NCI-H1417 (cell line): ENCODE results near the gene DISP3.

Source experiments
- DNase-seq, 3 experiments: peaks; one replicate each; lab custom pipeline; 2025; lab: John Stamatoyannopoulos, UW

The DISP3 gene

DNA sequence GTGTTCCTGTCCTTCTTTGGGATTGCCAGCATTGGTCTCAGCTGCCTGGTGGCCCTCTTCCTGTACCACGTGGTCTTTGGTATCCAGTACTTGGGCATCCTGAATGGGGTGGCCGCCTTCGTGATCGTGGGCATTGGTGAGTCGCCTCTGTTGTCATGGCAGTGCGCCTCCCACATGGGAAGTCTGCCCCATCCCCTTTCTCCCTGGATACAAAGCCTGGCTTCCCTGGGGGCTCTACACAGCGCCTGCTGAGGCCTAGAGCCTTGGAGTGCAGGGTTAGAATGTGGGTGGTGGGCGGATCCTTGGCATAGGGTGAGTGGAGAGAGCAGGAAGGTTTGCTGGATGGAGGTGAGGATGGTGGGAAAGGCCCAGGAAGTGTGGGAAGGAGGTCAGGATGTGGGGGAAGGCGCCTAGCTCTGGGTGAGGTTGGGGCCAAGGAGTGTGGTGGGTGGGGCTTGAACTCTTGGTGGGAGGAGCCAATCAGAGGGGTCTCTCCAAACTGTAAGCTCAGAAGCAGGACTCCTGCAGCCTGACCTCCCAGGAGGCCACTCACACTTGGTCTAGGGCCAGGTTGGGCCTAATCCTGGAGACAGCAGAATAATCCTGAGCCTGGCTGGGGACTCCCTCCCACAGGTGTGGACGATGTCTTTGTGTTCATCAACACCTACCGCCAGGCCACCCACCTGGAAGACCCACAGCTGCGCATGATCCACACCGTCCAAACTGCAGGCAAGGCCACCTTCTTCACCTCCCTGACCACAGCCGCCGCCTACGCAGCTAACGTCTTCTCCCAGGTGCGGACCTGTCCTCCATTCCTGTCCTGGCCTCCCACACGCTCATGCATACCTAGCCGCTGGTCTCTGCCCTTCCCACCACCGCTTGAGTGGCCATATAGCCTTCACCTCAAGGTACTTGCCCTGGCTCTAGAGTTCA, 36.7 kb downstream of the DISP3 start:
- DNase-seq, result no peak

DNA sequence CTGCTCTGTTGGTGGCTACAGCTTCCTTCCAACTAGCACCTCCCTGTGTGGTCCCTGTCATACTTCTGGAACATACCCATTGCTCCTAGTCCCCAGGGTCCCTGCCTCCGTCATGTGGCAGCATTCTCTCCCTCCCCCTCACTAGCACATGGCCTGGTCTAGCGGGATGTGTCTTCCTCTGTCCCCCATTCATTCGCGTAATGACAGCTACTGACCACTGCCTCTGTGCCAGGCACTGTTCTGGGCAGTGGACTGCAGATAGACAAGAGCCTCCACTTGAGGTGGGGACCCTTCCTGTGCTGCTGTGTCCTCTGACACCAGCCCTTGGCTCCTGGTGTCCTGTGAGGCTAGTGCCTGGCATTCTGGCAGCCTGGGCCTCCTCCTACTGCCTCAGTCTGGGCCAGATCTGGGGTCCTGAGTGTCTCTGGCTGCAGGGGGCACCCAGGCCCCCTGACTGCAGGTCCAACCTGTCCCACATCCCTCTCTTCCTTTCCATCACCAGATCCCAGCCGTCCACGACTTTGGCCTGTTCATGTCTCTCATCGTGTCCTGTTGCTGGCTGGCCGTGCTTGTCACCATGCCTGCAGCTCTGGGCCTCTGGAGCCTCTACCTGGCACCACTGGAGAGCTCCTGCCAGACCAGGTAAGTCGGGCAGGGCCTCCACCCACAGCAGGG, 38.1 kb downstream of the DISP3 start:
- no peak for DNase-seq

DNA sequence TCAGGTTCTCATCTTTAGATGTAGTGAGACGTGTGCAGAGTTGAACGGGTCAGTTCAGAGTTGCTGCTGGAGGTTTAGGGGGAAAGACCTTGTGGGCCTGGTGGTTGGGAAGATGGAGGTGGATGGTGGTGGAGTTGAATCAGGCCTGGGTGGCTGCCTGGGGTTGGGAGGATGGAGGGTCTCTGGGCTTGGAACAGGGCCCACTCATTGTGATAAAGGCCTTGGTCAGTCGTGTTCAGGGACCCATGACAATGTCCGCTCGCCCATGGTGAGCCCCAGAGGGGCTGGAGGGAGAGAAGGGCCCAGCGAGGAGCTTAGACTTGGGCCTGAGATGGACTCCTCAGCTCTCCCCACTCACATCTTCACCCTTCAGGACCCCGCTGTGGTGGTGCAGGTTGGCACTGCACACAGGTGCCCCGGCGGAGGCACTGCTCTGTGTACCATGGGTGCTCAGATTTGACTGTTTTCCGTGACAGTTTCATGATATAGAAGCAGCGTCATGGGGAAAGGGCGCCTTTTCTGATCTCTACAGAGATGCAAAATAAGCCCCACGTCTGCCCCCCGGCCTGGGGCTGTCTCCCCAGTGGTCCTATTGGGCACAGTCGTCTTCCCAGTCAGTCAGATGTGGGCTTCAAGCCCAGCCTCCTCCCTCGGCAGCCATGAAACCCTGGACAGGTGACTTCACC, 39.2 kb downstream of the DISP3 start:
- DNase-seq, result no peak

DNA sequence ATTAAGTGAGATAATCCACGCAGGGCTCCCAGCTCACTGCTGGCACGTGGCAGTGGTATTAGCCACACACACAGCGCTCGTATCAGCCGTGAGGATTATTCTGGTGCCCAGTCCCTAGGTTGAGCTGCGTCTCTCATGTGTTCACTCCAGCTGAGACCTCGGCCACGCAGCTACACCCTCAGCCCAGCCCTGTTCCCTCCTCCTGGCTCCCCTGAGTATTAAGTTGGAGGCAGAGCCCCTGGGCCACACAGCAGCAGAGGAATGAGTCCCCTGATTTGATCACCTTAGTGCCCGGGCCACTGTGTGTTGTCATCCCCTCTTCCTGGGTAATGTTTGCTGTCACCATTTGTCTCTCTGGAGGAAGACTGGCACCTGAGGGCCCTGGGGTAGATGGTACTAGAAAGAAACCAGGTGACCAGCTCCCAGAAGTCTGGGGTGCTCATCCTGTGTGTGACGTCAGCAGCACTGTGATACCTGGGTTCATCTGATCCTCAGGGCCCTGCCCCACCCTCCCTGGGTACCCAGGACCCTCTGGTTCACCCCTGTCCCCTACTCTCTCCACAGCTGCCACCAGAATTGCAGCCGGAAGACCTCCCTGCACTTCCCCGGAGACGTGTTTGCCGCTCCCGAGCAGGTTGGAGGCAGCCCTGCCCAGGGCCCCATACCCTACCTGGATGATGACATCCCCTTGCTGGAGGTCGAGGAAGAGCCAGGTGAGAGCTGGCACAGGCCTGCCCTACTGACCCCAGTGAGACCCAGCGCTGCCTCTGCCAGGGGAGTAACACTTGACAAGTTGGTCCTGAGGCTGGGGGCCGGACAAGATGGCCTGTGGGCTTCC, 40.1 kb downstream of the DISP3 start:
- no peak for DNase-seq

DNA sequence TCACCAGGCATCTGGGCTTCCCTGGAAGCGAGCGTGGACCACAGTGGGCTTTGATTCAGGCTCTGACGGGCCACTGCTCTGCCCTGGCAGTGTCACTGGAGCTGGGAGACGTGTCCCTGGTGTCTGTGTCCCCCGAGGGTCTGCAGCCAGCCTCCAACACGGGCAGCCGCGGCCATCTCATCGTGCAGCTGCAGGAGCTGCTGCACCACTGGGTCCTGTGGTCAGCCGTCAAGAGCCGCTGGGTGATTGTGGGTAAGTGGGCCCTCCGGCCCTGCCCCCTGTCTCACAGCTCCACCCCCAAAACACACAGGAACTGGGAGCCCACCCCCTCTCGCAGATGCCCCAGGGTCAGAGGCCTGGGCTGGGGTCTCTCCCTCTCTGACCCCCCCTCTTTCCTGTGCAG, 40.7 kb downstream of the DISP3 start:
- DNase-seq, result no peak

DNA sequence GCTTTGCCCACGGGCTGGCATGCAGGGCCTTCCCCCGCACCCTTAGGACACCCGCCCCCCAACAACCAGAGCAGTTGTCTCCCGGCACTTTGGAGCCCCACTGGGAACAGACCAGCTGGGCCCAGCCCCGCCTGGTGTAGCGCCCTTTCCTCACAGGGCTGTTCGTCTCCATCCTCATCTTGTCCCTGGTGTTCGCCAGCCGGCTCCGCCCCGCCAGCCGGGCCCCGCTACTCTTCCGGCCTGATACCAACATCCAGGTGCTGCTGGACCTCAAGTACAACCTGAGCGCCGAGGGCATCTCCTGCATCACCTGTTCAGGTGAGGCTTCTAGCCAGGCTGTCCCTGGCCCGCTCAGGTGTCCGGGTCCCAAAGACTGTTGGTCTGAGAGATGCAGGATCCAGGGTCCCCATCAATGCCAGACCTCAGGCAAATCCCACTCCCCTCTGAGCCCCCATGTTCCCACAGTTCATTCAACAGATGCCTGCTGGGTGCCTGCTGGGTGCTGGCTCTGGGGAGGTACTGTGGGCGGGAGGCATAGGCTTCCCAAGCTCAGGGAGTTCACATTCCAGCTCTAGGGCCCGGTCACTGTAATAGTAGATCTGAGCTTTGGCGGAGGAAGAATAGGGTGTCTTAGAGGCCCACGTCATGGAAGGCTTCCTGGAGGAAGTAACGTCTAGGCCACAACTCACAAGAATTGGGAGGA, 41.7 kb downstream of the DISP3 start:
- peak in 1 of 3 experiments; percentile 63 for DNase-seq

DNA sequence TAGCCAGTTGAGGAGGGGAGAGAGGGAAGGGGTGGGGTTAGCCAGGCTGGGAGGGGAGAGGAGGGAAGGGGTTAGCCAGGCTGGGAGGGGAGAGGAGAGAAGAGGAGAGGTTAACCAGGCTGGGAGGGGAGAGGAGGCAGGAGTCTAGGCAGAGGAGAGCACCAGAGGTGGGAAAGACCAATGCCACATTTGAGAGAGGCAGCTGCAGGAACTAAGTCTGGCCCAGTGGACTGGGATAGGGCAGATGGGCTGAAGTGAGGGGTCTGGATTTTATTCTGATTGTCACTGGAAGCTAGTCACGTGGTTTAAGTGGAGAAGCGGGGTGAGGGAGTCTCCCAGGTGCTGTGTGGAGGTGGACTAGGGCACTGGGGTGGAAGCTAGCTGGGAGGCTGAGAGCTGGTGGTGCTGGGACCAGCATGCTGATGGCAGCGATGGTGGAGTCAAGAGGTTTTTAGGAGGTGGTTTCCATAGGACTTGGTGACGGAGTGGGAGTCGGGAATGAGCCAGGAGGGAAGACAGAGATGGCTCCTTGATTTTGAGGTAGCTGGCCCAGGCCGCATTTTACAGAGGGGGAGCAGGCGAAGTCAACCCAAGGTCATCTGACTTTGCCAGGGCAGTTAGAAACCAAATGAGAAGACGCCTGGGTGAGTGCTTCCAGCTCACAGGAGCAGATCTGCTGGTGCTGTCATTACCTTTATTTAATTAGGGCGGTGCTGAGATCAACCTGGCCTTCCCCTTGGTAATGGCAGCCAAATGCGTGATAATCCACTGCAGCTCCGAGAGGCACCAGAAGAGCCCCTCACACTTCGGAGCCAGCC, 42.8 kb downstream of the DISP3 start:
- DNase-seq, result no peak

DNA sequence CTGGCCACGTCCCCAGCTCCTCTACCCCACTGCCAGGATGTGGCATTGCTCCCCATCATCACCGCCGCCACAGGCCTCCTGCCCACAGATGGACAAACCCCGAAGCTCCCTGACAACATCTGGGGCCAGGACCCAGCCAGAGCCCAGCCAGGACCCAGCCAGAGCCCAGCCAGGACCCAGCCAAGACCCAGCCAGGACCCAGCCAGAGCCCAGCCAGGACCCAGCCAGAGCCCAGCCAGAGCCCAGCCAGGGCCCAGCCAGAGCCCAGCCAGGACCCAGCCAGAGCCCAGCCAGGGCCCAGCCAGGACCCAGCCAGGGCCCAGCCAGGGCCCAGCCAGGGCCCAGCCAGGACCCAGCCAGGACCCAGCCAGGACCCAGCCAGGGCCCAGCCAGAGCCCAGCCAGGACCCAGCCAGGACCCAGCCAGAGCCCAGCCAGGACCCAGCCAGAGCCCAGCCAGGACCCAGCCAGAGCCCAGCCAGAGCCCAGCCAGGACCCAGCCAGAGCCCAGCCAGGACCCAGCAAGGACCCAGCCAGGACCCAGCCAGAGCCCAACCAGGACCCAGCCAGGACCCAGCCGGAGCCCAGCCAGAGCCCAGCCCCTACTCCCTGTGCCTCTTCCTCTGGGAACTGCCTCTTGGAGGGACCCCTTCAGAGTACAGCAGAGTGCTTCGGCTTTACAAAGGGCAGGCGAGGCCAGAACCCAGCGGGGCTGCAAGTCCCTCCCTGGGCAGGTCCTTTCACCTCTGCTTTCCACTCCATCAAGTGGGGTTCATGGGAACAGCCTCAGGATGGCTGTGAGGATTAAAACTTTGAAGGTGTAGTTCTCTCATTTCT, 43.7 kb downstream of the DISP3 start:
- no peak for DNase-seq

DNA sequence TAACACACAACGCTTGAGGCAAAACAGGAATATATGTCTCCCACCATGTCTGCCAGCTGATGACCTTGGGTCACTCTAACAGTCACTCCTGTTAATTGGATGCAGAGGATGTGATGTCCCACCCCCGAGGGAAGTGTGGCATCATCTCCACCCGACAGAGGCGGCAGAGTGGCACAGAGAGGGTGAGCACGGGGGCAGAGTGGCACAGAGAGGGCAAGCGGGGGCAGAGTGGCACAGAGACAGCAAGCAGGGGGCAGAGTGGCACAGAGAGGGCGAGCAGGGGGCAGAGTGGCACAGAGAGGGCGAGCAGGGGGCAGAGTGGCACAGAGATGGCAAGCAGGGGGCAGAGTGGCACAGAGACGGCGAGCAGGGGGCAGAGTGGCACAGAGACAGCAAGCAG, 44.3 kb downstream of the DISP3 start:
- DNase-seq, result no peak

DNA sequence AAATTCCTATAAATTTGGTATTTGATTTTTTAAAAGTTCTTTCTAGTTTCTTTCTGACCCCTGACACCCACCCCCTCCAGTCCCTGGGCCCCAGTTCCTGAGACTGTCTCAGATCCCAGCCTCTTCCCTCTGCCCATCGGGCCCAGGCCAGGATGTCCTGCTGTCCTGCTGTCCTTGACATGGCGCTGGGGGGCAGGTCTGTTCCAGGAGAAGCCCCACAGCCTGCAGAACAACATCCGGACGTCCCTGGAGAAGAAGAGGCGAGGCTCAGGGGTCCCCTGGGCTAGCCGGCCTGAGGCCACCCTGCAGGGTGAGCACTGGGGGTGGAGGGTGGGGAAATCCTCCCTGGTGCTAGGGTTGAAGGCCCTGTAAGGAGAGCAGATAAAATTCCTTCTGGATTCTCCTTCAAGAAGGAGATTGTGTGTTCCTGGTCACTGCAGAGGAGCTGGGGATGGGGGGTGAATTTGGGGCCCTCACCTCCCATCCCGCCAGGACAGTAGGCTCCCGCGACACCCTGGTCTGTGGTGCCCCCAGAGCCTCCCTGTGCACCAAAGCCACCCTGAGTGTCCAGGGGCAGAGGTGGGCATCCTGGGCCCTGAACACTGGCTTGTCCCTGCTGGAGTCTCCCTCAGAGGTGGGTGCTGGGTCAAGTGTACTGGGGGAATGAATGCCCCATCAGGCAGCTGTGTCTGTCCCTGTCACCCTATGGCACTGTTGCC, 45.0 kb downstream of the DISP3 start:
- no peak for DNase-seq

DNA sequence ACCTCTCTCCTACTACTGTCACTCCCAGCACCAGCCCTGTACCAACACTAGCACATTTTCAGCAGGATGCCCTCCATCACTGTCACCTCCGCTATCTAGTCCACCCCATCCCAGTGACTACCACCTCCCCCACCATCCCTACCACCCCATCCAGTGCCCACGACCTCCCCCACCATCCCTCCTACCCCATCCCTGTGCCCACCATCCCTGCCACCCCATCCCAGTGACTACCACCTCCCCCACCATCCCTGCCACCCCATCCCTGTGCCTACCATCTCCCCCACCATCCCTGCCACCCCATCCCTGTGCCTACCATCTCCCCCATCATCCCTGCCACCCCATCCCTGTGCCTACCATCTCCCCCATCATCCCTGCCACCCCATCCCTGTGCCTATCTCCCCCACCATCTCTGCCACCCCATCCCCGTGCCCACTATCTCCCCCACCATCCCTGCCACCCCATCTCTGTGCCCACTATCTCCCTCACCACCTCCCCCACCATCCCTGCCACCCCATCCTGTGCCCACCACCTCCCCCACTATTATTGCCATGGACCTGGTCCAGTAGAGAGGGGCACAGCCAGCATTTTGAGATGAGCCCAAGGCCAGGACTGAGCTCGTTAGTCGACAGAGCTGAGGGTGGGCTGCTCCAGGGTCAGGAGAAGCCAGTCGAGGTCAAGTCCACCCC, 45.7 kb downstream of the DISP3 start:
- DNase-seq, result no peak

DNA sequence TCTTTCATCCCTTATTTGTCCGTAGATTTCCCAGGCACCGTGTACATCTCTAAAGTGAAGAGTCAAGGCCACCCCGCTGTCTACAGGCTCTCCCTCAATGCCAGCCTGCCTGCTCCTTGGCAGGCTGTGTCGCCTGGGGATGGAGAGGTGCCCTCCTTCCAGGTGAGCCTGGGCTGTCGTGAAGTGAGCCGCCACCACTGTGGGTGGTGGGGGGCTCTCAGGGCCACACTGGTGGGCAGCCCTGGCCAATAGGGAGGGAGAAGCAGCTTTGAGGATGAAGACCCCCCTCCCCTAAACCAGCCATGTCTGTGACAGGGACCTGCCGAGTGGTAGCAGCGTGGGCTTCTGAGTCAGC, 46.2 kb downstream of the DISP3 start:
- DNase-seq, result no peak

DNA sequence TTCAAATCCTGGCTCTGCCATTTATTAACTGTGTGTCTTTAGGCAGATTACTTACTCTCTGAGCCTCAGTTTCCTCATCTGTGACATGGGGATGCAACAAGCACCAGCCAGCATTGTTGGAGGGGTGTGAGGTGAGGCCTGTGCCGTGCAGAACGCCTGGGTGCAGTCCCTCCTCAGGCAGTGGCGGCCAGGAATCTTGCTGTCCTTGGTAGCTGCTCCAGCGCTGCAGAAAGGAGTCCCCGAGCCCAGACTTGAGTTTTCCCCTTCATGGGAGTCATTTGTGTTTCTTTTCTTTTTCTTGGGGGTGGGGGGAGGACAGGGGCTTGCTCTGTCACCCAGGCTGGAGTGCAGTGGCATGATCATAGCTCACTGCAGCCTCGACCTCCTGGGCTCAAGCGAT, 46.6 kb downstream of the DISP3 start:
- DNase-seq, result no peak

DNA sequence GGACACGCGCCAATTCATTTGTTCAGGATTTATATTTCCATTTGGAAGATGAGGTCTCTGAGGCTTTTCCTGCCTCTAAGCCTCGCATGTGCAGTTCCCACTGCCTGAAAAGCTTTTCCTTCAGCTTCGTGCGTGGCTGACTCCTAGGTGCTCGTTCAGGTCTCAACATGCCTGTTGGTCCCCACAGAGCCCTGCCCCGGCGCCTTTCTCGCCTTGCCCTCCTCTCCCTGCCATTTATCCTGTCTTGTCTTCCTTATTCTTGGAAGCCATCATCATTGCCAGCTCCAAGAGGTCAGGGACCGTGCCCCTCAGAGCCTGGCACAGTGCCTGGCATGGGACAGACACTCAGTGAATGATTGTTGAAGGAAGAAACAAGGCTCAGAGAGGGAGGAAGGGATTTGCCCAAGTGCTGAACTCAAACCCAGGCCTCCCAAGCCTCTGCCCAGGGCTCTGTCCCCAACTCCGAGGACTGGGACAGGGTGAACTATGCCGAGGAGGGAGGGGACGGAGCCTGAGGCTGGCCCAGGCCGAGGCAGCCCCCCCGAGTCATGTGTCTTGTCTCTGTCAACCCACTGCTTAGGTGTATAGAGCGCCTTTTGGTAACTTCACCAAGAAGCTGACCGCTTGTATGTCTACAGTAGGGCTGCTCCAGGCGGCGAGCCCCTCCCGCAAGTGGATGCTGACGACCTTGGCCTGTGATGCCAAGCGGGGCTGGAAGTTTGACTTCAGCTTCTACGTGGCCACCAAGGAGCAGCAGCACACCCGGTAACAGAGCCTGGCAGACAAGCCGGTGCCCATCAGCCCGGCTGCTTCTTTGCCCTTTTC, 47.3 kb downstream of the DISP3 start:
- no peak for DNase-seq

DNA sequence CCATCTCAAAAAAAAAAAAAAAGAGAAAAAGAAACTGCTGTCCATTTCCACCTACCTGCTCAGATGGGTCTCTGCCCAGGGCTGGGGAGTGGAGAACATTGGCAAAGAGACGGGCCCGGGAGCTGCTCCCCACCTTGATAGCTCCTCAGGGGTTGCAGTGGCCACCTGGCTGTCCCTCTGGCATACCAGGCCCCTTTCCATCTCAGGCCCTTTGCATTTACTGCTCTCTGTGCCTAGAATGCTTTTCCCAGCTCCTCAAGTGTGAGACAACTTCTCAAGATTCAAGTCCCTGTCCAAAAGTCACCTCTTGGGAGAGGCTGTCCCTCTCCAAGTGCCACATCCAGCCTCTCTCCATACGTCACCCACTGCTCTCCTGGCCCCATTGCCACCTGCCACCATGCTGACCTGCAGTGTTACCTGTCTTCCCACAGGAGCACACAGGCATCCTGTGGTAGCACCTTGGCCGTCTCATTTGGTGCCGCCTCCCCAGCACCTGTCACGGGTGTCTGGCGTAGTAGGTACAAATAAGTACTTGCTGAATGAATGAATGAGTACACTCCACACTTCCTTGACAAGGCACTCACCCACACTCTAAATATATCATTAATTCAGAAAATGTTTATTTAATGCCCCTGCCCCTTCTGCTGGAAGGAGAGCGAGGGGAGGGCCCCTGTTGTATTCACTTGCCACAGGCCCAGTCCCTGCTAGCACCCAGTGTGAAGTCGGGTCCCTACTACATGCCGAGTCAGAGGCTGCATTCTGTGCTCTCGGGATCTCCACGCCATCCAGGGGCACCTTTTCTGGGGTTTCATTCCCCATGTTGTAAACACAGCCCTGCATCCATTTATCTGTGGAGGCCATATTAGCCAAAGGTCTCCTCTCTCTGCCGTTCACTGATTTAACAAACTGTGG, 48.8 kb downstream of the DISP3 start:
- DNase-seq, result no peak

DNA sequence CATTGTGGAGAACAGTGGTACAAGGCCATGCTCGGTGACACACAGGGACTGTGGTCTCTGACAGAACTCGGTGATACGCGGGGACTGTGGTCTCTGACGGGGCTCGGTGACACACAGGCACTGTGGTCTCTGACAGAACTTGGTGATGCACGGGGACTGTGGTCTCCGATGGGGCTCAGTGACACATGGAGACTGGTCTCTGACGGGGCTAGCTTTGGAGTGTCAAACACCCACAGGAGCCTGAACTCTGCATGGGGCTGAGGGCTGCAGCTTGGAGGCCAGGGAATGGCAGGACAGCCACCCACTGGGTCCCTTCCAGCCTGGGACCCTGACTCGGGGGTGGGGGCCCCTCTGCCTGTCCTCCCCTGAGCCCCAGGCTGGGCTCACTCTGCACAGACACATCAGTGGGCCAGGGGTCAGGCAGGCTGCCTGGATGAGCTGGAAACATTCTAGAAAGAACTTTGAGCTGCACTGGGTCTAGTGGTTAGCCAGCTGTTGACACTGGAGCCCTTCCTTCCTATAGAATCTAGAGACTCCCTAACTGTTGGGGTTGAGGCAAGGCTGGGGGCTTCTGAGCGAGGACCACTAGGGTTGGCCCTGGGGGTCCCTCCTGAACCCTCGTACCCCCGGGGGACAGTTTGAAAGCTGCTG, 49.8 kb downstream of the DISP3 start:
- DNase-seq, result no peak
